ENCODE results near the gene KLK1. TPM values are rescaled to one million over a fixed set of nuclear protein-coding genes. Genes with fewer than 3 reads are reported as not detected.

KLK1 gene
- total and polyA plus RNA-seq, 2 of the 13 experiments (the other 11 are each of a cell fraction or from before 2014, with no cell fraction given), result not detected

DNA sequence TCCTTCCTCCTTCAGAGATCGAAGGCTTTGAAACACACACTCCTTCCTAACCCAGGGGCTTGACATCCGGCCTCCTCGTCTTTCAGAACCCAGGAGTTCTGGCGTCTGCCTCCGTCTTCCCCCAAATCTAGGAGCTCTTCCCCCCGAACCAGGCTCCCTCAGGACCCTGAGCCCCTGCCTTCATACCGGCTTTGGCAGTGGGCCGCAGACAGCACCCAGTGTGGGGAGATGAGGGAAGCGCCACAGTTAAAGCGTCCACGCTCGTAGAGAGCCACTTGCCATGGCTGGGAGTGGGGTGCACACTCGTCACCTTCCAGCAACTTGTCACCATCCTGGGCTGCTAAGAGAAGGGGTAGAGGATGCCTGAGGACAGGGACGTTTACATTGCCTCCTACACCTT lies 3.9 kb upstream of the KLK1 start (continued):
- TF ChIP-seq, protein P1, sequence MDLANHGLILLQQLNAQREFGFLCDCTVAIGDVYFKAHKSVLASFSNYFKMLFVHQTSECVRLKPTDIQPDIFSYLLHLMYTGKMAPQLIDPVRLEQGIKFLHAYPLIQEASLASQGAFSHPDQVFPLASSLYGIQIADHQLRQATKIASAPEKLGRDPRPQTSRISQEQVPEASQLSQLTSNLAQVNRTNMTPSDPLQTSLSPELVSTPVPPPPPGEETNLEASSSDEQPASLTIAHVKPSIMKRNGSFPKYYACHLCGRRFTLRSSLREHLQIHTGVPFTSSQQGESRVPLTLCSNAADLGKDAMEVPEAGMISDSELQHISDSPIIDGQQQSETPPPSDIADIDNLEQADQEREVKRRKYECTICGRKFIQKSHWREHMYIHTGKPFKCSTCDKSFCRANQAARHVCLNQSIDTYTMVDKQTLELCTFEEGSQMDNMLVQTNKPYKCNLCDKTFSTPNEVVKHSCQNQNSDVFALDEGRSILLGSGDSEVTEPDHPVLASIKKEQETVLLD (CRISPR knock-in tag; IDR thresholded peaks at IDR 0.05; ENCODE audit: low read depth), result no peak
- TF ChIP-seq ZIK1 (CRISPR knock-in tag; IDR thresholded peaks at IDR 0.05; ENCODE audit: borderline replicate concordance, low read depth), result no peak
- no peak for TF ChIP-seq ZNF773 (CRISPR knock-in tag; IDR thresholded peaks at IDR 0.05; ENCODE audit: borderline replicate concordance)
- no peak for TF ChIP-seq NCOA1 (CRISPR knock-in tag; IDR thresholded peaks at IDR 0.05)
- TF ChIP-seq HOXA9 (CRISPR knock-in tag; IDR thresholded peaks at IDR 0.05; ENCODE audit: borderline replicate concordance), result no peak

GRCh38 chr19:50826492-50827240 lies 3.1 kb upstream of the KLK1 start:
- Histone ChIP-seq H4K20me1 (ENCODE audit: insufficient read depth, low read length) (no peaks in the 10 kb centered on the region), H3K9ac (ENCODE audit: insufficient read depth, low read depth, low read length) (no peak overlapping the region), H2AFZ (ENCODE audit: low read length) (no peak overlapping the region), H3K4me1 (ENCODE audit: insufficient read depth, low read length) (no peaks in the 10 kb centered on the region), H3K4me3 (replicated peaks in 1 of 3; ENCODE audit: insufficient read depth in 1 of 3, low read depth in 2 of 3, low read length in 3 of 3) (no peak overlapping the region), H3K79me2 (ENCODE audit: insufficient read depth, low read length) (no peaks in the 10 kb centered on the region), H3K4me2 (ENCODE audit: low read depth, low read length) (no peak overlapping the region), H3K36me3 (replicated peaks in 1 of 2; ENCODE audit: control insufficient read depth in 1 of 2, insufficient read depth in 2 of 2, low read length in 2 of 2) (no peaks in the 10 kb centered on the region), H3K27me3 (ENCODE audit: control insufficient read depth in 1 of 2, insufficient read depth in 2 of 2, low read length in 2 of 2) (peaks cover 1 to 36% of the 10 kb centered on the region in 2 experiments; a peak in 4 of 5 replicates), H3K9me3 (ENCODE audit: low read length) (no peaks in the 10 kb centered on the region), H3K27ac (ENCODE audit: extremely low read length, insufficient read depth, low read length) (no peak overlapping the region)
- DNase-seq (ENCODE audit: low spot score) (no peak), ATAC-seq (no peak), FAIRE-seq (no peak)
- no peak for TF ChIP-seq NRL (CRISPR knock-in tag; IDR thresholded peaks at IDR 0.05; ENCODE audit: borderline replicate concordance)
- peak; percentile 50 to 64 for TF ChIP-seq MAFK (conservative IDR thresholded peaks at IDR 0.05 in 1 of 2, IDR thresholded peaks at IDR 0.05 in 1 of 2; ENCODE audit: low read length in 2 of 2)
- no peak for TF ChIP-seq ZNF230 (CRISPR knock-in tag; IDR thresholded peaks at IDR 0.05)
- TF ChIP-seq ZNF567 (CRISPR knock-in tag; IDR thresholded peaks at IDR 0.05; ENCODE audit: borderline replicate concordance), result no peak
- TF ChIP-seq U2AF1 (optimal IDR thresholded peaks at IDR 0.05; ENCODE audit: low read depth, low read length), result no peak
- peak; percentile 26; the same call in 1 of the 2 replicates for TF ChIP-seq MAFF (IDR thresholded peaks at IDR 0.05; ENCODE audit: low read depth, low read length)
- WGBS (ENCODE audit: low lambda C conversion rate), result 64% methylated on average over 26 of the region's 43 CpGs
- intact Hi-C loops (cut with micrococcal nuclease; ENCODE audit: unreplicated experiment) (no loop called here), in situ Hi-C loops (cut with HindIII; ENCODE audit: extremely low pct_ligation_motif_present, low pct_unique_long_range_greater_than_20kb) (no loop called here)
- ChIA-PET POLR2A (no interaction called here), CTCF (ENCODE audit: low intra/inter-chr PET ratio, low total read pairs) (no interaction called here)
- no TSS peak for BruUV-seq (replicated peaks)

Measured in HepG2 (cell line).